Activated T-cell treated with anti-CD3 and anti-CD28 coated beads, Interleukin-2, amount 50 U/mL, for 24 hours (primary cell): ENCODE results near the gene NAV1.

Source experiments
- DNase-seq: peaks from one replicate; pipeline ENCODE4 v3.0.0-alpha.2; 2020
- H3K27ac Mint-ChIP-seq: 2 replicates; pipeline ENCODE4 v1.8.0; 2020; ENCODE audit warnings: mild to moderate bottlenecking, mixed read lengths
- H3K27me3 Mint-ChIP-seq: 2 replicates; pipeline ENCODE4 v1.8.0; 2020; ENCODE audit warnings: mixed read lengths
- H3K36me3 Mint-ChIP-seq: 2 replicates; pipeline ENCODE4 v1.8.0; 2020; ENCODE audit warnings: low read depth, mixed read lengths
- H3K4me1 Mint-ChIP-seq: 2 replicates; pipeline ENCODE4 v1.8.0; 2020; ENCODE audit warnings: low read depth, mixed read lengths
- H3K4me3 Mint-ChIP-seq: 2 replicates; pipeline ENCODE4 v1.8.0; 2020; ENCODE audit warnings: mild to moderate bottlenecking, moderate library complexity, mixed read lengths
- H3K9me3 Mint-ChIP-seq: 2 replicates; pipeline ENCODE4 v1.8.0; 2020; ENCODE audit warnings: mixed read lengths

The NAV1 gene

GRCh38 chr1:201499795-201500669 is 38.9 kb upstream of the NAV1 start:
- Mint-ChIP-seq H3K36me3 (peaks cover 37% of the 10 kb centered on the region), H3K4me3 (no peak overlapping the region), H3K27ac (no peak overlapping the region), H3K4me1 (peaks cover 14% of the 10 kb centered on the region), H3K27me3 (no peaks in the 10 kb centered on the region), H3K9me3 (no peaks in the 10 kb centered on the region)
- no peak for DNase-seq

- H3K4me3 Mint-ChIP-seq, result no peak overlapping the region
Measured at GRCh38 chr1:201500670-201501120, 38.2 kb upstream of the NAV1 start.

GRCh38 chr1:201501144-201501543 is 37.8 kb upstream of the NAV1 start:
- Mint-ChIP-seq H3K4me1 (peaks cover 25% of the 10 kb centered on the region), H3K4me3 (no peak overlapping the region), H3K9me3 (no peaks in the 10 kb centered on the region), H3K27me3 (no peaks in the 10 kb centered on the region), H3K36me3 (peaks cover 28% of the 10 kb centered on the region), H3K27ac (no peak overlapping the region)
- no peak for DNase-seq

More at GRCh38 chr1:201500670-201501120, 38.2 kb upstream of the NAV1 start:
- Mint-ChIP-seq H3K27ac (no peak overlapping the region), H3K36me3 (peaks cover 32% of the 10 kb centered on the region), H3K4me1 (peaks cover 20% of the 10 kb centered on the region), H3K27me3 (no peaks in the 10 kb centered on the region), H3K9me3 (no peaks in the 10 kb centered on the region)
- DNase-seq, result no peak

- H3K9me3 Mint-ChIP-seq, result no peaks in the 10 kb centered on the region
- H3K27me3 Mint-ChIP-seq, result no peaks in the 10 kb centered on the region
- DNase-seq, result no peak
- H3K27ac Mint-ChIP-seq, result no peak overlapping the region
- H3K36me3 Mint-ChIP-seq, result peaks cover 26% of the 10 kb centered on the region
- peaks cover 28% of the 10 kb centered on the region for H3K4me1 Mint-ChIP-seq
- H3K4me3 Mint-ChIP-seq, result no peak overlapping the region
Measured at GRCh38 chr1:201501812-201502510, 37.0 kb upstream of the NAV1 start.

- H3K27me3 Mint-ChIP-seq, result no peaks in the 10 kb centered on the region
- H3K4me3 Mint-ChIP-seq, result no peak overlapping the region
- no peak for DNase-seq
- H3K36me3 Mint-ChIP-seq, result peaks cover 28% of the 10 kb centered on the region
- peaks cover 32% of the 10 kb centered on the region for H3K4me1 Mint-ChIP-seq
- H3K9me3 Mint-ChIP-seq, result no peaks in the 10 kb centered on the region
- H3K27ac Mint-ChIP-seq, result no peak overlapping the region
Measured at GRCh38 chr1:201502511-201502857, 36.4 kb upstream of the NAV1 start.

- no peak for DNase-seq
- peaks cover 38% of the 10 kb centered on the region for H3K4me1 Mint-ChIP-seq
- no peaks in the 10 kb centered on the region for H3K9me3 Mint-ChIP-seq
- H3K27me3 Mint-ChIP-seq, result no peaks in the 10 kb centered on the region
- H3K36me3 Mint-ChIP-seq, result peaks cover 23% of the 10 kb centered on the region
- H3K27ac Mint-ChIP-seq, result no peak overlapping the region
- H3K4me3 Mint-ChIP-seq, result no peak overlapping the region
Measured at GRCh38 chr1:201503397-201504176, 35.3 kb upstream of the NAV1 start.

GRCh38 chr1:201504179-201504631 is 34.7 kb upstream of the NAV1 start:
- H3K27me3 Mint-ChIP-seq, result no peaks in the 10 kb centered on the region
- no peak overlapping the region for H3K27ac Mint-ChIP-seq
- H3K9me3 Mint-ChIP-seq, result no peaks in the 10 kb centered on the region
- peaks cover 23% of the 10 kb centered on the region for H3K36me3 Mint-ChIP-seq
- no peak for DNase-seq
- H3K4me1 Mint-ChIP-seq, result peaks cover 38% of the 10 kb centered on the region
- H3K4me3 Mint-ChIP-seq, result no peak overlapping the region

GRCh38 chr1:201504799-201505502 is 34.0 kb upstream of the NAV1 start:
- no peak for DNase-seq
- H3K36me3 Mint-ChIP-seq, result peaks cover 21% of the 10 kb centered on the region
- H3K9me3 Mint-ChIP-seq, result no peaks in the 10 kb centered on the region
- H3K4me1 Mint-ChIP-seq, result peaks cover 41% of the 10 kb centered on the region
- H3K27me3 Mint-ChIP-seq, result no peaks in the 10 kb centered on the region
- H3K4me3 Mint-ChIP-seq, result peak overlapping the region; percentile 91
- H3K27ac Mint-ChIP-seq, result peak overlapping the region; percentile 34

- Mint-ChIP-seq H3K27me3 (no peaks in the 10 kb centered on the region), H3K4me3 (peak overlapping the region; percentile 91), H3K36me3 (peaks cover 21% of the 10 kb centered on the region), H3K27ac (peak overlapping the region; percentile 34), H3K9me3 (no peaks in the 10 kb centered on the region), H3K4me1 (peaks cover 41% of the 10 kb centered on the region)
- no peak for DNase-seq
Measured at GRCh38 chr1:201505503-201505890, 33.4 kb upstream of the NAV1 start.

- no peak for DNase-seq
- Mint-ChIP-seq H3K4me1 (peaks cover 41% of the 10 kb centered on the region), H3K9me3 (no peaks in the 10 kb centered on the region), H3K4me3 (peak overlapping the region; percentile 91), H3K27ac (peak overlapping the region; percentile 91), H3K27me3 (no peaks in the 10 kb centered on the region), H3K36me3 (peaks cover 21% of the 10 kb centered on the region)
Measured at GRCh38 chr1:201506092-201506491, 32.8 kb upstream of the NAV1 start.

- Mint-ChIP-seq H3K4me1 (peaks cover 41% of the 10 kb centered on the region), H3K4me3 (peak within 1 kb of the TSS; percentile 91), H3K27ac (peak within 1 kb of the TSS; percentile 94), H3K27me3 (no peaks in the 10 kb centered on the region), H3K9me3 (no peaks in the 10 kb centered on the region), H3K36me3 (peaks cover 21% of the 10 kb centered on the region)
- peak; percentile 91 for DNase-seq
Measured at GRCh38 chr1:201506557-201507359, 32.2 kb upstream of the NAV1 start, which contains the start of gene CSRP1. Gene CSRP1 (minus strand): TSS chr1:201507123. CDS start chr1:201496303, 10,820 bp downstream.

GRCh38 chr1:201507360-201507675 is 31.6 kb upstream of the NAV1 start:
- peaks cover 21% of the 10 kb centered on the region for H3K36me3 Mint-ChIP-seq
- H3K4me3 Mint-ChIP-seq, result peak overlapping the region; percentile 91
- H3K9me3 Mint-ChIP-seq, result no peaks in the 10 kb centered on the region
- no peak for DNase-seq
- peaks cover 41% of the 10 kb centered on the region for H3K4me1 Mint-ChIP-seq
- H3K27ac Mint-ChIP-seq, result peak overlapping the region; percentile 94
- H3K27me3 Mint-ChIP-seq, result no peaks in the 10 kb centered on the region

GRCh38 chr1:201508809-201509208 is 30.1 kb upstream of the NAV1 start:
- Mint-ChIP-seq H3K27me3 (no peaks in the 10 kb centered on the region), H3K4me3 (no peak overlapping the region), H3K27ac (no peak overlapping the region), H3K9me3 (no peaks in the 10 kb centered on the region), H3K4me1 (peaks cover 36% of the 10 kb centered on the region), H3K36me3 (peaks cover 14% of the 10 kb centered on the region)
- no peak for DNase-seq
